NCI-H1417 treated with DMSO at 0.1 percent for 48 hours (cell line): ENCODE measurements around the gene SP1.

Experiments used
- DNase-seq: peaks from one replicate; lab custom pipeline; 2025; lab: John Stamatoyannopoulos, UW

Gene SP1

DNA sequence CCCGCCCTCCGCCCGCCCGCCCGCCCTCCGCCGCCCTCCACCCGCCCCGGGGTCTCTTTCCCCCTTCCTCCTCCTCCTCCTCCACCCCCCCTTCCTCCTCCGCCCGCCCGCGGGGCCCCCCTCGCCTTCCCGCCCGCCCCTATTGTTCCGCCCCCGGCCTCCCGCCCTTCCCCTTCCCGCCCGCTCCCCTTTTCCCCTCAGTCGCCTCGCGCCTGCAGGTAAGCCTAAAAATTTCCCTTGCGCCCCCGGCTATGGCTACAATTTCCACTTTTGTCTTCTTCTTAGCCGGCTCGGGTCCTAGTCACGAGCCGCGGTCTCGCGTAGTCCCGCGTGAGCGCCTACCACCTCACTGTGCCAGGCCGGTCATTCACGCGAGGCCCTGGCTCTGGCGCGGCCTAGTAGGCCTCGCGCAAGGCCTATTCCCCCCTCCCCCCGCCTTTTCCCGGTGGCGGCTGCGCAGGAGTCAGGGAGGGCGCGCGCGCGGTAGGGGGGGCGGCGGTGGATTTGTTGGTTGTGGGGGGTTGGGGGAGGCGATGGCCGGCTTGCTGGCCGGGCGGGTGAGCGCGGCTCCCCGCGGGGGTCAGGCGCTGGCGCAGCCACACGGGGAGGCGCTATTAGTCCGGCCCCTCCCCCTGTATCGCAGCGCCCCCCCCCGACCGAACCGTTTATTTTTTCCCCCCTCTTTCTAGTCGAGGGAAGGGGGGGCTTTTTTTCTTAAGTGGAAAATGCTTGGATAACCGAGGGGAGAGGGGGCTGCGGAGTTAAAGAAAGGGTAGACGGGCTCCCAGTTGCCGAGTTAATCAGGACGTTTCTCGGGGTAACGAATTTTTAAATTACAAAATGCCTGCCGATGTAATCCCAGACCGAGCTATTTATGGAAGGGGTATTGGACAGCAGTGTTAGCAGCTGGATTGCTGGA is 72.4 kb downstream of the SP1 start:
- DNase-seq = peak; percentile 89

DNA sequence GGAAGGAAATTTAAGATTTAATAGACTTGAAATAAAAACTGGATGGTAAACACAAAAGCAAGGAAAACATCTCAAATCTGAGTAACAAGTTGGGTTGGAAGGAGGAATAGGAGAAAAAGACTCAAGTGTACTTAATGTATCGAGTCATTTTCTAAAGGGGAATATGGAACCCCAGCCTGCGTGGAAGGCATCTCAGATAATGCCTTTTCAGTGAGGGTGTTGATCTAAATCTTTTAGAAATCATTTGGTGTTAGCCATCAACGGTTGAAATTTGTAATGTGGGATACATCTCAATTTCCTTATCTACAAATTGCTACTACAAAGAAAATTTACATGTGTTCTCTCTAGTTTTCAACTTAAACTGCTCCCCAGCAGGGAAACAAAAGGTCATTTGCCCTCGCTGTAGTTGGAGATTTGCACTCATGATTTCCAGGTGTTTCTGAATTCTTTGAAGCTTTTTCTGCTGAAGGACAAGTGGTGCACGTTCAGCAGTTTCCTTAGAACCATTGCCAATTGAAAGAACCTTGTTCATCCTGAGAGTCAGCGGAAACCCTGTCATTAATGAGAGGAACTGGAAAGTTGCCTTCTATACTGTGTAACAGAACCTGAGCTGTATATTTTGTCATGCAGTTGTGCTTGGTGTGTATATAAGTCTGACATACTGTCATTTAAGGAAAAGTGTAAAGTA is 74.1 kb downstream of the SP1 start:
- no peak for DNase-seq

DNA sequence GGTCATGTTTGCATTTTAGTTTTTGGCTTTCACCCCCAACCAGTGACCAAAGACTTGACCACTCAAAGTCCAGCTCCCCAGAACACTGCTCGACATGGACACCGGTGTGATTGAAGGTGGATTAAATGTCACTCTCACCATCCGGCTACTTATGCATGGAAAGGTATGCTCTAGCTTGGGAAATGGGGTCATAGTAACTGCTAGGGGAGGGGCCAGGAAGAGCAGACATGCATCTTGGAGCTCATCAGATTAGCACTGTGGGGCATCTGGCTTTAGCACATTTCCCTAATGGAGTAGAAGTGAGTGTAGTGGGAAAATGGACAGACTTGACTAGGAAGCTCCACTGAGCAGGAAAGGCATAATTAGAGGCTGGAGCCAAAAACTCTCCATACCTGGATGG is 74.7 kb downstream of the SP1 start:
- DNase-seq = no peak

DNA sequence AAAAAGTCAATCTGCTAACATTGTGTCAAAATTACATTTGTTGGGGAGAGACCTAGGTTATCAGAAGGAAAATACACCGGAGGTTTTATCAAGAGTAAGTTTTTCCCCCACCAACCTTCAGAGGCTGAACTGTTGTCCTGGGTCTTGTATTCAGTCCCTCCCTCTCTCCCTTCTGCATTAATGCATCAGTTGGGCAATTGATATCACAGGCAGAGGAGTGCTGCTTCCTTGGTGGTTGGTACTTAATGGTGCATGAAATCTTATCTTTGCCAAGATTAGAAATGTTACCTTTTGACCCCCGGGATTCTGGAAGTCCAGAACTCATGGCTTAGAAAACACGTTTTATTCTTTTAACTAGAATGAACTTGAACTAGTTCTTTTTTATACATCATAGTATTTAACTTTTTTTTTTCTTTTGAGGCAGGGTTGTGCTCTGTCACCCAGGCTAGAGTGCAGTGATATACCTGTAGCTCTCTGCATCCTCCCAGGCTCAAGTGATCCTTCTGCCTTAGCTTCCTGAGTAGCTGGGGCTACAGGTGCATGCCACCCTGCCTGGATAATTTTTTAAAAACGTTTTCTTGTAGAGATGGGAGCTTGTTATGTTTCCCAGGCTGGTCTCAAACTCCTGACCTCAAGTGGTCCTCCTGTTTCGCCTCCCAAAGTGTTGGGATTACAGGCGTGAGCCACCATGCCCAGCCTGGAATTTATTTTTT is 76.8 kb downstream of the SP1 start:
- no peak for DNase-seq

DNA sequence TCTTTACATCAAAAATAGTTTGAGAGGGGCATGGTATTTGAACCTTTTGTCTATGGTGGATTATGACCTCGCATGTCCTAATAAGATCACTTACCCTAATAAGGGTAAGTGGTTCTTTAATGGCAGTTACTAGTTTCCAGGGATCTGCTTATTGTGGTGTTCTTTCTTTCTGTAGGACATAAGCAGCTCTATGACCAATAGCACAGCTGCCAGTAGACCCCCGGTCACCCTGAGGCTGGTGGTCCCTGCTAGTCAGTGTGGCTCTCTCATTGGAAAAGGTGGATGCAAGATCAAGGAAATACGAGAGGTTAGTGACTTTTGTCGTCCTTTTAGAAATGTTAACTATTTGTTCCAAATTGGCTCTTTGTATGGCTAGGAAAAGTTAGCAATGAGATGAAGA is 79.1 kb downstream of the SP1 start:
- no peak for DNase-seq

DNA sequence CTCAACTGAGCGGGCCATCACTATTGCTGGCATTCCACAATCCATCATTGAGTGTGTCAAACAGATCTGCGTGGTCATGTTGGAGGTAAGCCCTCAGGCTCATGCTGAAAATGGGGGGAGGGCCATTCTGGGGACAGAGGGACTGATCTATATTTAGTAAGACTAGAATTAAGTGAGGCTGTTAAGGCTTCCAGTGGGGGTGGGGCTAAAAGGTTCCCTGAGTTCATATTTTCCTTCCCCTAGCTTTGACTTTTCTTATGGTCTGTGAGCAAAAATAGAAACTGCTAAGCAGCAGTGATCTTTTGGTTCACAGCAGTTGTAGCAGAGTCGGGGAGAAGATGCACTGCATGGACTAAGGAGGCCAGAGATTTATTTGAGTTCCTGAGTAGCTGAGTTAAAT is 81.1 kb downstream of the SP1 start:
- DNase-seq = no peak

DNA sequence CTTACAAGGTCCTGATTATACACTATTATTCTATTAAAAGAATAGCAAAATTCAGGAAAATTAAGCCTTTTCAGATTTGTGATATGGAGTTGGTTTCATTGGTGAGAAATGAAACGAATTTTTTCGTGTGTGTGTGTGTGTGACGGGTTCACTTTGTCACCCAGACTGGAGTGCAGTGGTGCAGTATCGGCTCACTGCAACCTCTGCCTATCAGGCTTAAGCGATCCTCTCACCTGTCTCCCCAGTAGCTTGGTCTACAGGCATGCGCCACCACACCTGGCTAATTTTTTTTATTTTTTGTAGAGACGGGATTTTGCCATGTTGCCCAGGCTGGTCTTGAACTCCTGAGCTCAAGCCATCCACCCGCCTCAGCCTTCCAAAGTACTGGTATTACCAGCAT is 81.6 kb downstream of the SP1 start:
- DNase-seq = no peak

DNA sequence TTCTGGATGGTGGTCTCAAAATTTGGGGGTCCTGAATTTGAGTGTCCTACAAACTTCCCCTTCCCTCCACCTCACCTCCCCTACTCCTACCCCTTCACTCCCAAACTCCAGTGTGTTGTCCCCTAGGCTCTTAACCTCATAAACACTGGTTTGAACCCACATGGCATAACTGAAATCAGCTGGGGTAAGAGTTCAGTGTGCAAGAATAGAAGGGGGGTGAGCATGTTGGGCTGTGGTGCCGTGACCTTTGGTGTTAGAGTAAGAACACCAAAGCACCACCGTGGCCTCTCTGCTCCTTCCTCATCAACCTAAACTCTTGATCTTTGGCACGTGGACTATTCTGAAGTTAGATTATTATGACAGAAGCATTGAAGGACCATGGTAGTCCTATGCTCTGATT is 83.0 kb downstream of the SP1 start:
- no peak for DNase-seq

DNA sequence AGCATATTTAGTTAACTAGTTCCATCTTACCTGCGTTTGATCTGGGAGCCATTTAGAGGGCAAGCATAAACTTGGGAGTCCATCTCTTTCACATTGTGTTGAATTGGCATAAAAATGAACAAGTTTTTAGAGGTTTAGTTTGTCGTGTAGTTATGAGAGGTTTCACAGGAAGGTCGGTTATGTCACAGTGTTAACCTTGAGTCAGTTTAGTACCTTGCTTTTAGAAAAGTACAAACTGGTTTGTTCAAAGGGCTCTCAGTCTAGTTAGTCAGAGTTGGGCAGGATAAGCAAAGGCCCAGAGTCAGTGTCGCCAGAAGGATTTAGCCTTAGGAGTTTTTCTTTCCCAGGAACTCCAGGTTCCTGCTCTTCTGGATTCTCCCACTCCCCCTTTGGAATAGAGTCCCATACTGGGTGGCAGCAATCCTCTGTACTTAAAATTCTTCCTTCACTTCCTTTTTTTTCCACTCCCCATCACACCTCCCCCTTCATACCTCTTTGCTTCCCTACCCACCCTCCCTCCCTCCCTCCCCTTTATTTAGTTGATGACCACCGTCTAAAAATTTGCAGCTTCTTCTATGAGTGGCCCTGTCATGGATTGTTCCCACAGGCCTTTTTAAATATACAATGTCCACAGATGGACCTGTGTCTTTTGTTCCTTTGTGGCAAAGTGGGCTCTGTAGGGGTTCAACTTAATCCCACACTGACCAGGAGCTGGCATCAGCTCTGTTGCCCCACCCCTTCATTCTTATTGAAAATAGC is 84.0 kb downstream of the SP1 start:
- no peak for DNase-seq

DNA sequence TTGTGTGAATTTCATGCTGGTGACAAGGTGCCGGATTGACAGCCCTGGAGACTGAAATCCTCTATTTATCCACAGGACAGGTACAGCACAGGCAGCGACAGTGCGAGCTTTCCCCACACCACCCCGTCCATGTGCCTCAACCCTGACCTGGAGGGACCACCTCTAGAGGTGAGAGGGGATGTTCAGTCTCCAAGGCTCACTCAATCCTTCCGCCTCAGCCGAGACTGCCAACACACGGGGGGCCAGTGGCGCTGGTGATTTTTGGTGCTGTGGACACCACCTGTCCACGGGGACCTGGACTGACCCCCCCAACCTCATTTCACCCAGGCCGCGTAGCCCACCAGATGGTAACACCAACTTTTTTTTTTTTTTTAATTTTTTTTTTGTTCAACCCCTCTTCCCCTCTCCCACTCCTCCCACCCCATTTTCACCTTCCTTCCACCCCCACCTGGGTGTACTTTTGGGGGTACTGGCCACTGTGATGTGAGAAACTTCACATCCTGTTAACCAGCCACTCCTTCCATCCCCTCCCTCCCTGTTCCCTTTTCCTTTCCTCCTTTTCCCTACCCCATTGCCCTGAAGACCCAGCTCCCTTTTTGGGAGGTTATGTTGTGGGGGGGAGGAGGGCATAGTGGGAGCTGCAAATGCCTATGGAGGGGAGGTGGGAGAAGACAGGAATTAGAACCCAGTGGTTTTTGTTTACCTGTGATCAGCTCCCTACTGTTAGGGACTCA is 84.9 kb downstream of the SP1 start:
- DNase-seq = no peak

DNA sequence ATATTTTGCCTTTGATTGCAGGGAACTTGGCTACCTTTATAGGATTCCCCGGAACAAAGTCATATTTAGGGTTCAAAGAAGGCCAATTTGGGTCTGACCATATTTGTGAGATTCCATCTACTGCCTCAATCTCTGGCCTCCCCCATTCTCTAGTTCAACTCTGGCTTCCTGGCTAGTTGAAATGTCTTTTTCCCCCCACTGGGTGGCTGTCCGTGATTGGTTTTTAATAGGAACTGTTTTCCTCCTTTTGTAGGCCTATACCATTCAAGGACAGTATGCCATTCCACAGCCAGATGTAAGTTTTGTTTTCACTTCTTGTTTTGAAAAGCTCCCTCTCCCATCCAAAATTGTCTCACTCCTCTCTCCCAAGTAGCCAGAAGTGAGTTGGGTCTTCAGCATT is 85.7 kb downstream of the SP1 start:
- DNase-seq = no peak
